Measurements from ENCODE around the gene C2orf49.

GRCh38 chr2:105397025-105397722 lies 59.8 kb downstream of the C2orf49 start:
- TF ChIP-seq CTCF (IDR thresholded peaks at IDR 0.05; ENCODE audit: low read depth, low read length) (no peak), EZH2phosphoT487 (IDR thresholded peaks at IDR 0.05; ENCODE audit: low read depth) (no peak)
